ENCODE measurements around the gene LTO1.

The LTO1 gene

DNA sequence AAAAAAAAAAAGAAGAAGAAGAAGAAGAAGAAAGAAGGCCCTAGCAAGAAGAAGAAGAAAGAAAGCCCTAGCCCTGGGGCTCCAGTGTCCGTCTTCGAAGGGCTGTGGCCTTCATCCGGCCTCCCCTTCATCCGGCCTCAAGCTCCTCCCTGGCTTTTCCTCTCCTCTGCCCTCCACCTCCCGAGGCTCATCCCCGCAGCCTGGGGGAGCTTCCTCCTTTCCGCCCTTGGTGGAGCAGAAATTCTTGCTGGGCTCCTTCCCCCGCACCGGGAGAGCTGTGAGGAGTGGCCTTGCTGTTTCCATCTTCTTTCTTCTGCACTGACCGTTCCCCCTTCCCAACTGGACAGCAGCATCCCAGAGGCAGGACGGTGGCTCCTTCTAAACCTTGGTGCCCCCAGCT, 9.5 kb upstream of the LTO1 start:
- Mint-ChIP-seq H3K36me3 (ENCODE audit: insufficient read depth) (no peaks in the 10 kb centered on the region), H3K27me3 (peaks cover 18% of the 10 kb centered on the region), H3K27ac (ENCODE audit: low read depth) (no peak overlapping the region), H3K4me3 (no peak overlapping the region), H3K9me3 (no peaks in the 10 kb centered on the region), H3K4me1 (peaks cover 6% of the 10 kb centered on the region)
- ATAC-seq (replicated peaks; ENCODE audit: extremely low read depth, poor library complexity, severe bottlenecking), result no peak
- DNase-seq (ENCODE audit: low spot score in 2 of 2), result no peak

DNA sequence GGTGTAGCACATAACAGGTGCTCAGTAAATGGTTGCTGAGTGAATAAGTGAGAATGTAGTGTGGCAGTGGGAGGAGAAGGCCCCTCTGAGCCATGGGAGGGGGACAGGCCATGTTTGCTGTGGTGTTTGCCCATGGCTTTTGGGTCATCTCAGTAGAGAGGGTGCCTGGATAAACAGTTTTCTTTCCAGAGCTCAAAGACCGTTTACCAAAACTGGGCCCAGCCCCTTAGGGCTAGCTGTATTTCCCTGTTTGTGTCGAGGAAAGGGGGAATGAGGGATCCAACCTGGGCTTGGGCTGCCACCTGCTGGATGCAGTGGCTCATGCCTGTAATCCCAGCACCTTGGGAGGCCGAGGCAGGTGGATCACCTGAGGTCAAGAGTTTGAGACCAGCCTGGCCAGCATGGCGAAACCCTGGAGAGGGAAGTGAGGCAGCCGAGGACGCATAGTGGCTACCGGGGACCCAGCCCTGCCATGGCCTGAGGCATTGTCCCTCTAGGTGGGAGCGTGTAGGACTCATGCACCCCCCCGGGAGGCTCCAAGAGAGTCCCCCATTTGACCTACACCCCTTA, 8.7 kb upstream of the LTO1 start:
- H3K4me1 Mint-ChIP-seq, result peaks cover 6% of the 10 kb centered on the region
- ATAC-seq (replicated peaks; ENCODE audit: extremely low read depth, poor library complexity, severe bottlenecking), result no peak
- H3K27me3 Mint-ChIP-seq, result peaks cover 10% of the 10 kb centered on the region
- no peak overlapping the region for H3K27ac Mint-ChIP-seq (ENCODE audit: low read depth)
- no peak for DNase-seq (ENCODE audit: low spot score in 2 of 2)
- H3K36me3 Mint-ChIP-seq (ENCODE audit: insufficient read depth), result no peaks in the 10 kb centered on the region
- no peak overlapping the region for H3K4me3 Mint-ChIP-seq
- H3K9me3 Mint-ChIP-seq, result no peaks in the 10 kb centered on the region

DNA sequence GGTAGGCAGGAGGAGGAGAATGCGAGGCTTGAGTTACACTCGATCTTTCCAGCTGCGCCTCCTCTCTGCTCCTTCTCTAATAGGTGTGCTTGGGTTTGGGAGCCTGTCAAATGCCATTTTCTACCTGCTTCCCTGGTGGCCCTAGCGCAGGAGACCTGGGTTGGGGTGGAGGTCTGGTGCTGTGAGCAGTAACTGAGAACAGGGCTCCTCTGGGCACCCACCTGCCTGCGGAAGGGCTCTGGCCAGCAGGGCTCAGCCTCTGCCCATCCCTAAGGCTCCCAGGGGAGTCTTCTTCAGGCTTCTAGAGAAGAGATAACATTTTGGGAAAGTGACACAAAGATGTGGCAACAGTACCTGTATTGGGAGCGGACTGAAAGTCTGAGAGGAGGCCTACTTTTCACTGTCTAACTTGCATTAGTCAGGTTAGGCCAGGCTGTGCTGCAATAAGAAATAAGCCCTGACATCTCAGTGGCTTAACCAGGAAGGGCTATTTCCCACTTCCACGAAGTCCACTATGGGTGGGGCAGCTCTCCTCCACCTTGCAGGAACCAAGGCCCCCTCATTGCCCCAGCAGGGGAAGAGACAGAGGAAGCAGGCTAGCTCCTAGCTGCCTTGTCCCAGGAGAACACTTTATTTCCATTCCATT, 7.7 kb upstream of the LTO1 start:
- Mint-ChIP-seq H3K27ac (ENCODE audit: low read depth) (no peak overlapping the region), H3K9me3 (no peaks in the 10 kb centered on the region), H3K27me3 (no peaks in the 10 kb centered on the region), H3K4me1 (peaks cover 6% of the 10 kb centered on the region), H3K4me3 (no peak overlapping the region), H3K36me3 (ENCODE audit: insufficient read depth) (no peaks in the 10 kb centered on the region)
- no peak for DNase-seq (ENCODE audit: low spot score in 2 of 2)
- no peak for ATAC-seq (replicated peaks; ENCODE audit: extremely low read depth, poor library complexity, severe bottlenecking)

DNA sequence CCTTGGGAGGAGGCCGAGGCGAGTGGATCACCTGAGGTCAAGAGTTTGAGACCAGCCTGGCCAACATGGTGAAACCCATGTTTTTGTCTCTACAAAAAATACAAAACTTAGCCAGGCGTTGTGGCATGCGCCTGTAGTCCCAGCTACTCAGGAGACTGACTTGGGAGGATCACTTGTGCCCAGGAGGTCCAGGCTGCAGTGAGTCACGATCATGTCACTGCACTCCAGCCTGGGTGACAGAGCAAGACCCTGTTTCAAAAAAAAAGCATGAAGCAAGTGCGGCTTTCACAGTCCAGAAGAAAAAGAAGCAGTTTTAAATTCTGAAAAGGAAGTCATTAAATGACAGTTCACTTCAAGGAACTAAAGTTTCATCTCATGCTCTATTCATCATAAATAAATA, 7.1 kb upstream of the LTO1 start:
- no peak overlapping the region for H3K27ac Mint-ChIP-seq (ENCODE audit: low read depth)
- no peaks in the 10 kb centered on the region for H3K36me3 Mint-ChIP-seq (ENCODE audit: insufficient read depth)
- DNase-seq (ENCODE audit: low spot score in 2 of 2) (no peak), ATAC-seq (replicated peaks; ENCODE audit: extremely low read depth, poor library complexity, severe bottlenecking) (no peak)
- no peaks in the 10 kb centered on the region for H3K27me3 Mint-ChIP-seq
- H3K4me1 Mint-ChIP-seq, result peaks cover 6% of the 10 kb centered on the region
- no peaks in the 10 kb centered on the region for H3K9me3 Mint-ChIP-seq
- H3K4me3 Mint-ChIP-seq, result no peak overlapping the region

DNA sequence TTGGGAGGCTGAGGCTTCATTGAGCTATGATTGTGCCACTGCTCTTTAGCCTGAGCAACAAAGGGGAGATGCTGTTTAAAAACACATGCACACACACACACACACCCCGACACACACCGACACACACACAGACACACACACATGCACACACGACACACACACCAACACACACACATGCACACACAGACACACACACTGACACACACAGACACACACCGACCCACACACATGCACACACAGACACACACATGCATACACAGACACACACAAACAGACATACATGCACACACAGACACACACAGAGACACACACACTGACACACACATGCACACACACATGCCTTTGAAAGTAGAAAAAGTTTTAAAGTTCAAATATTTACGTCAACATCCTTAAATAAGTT, 5.5 kb upstream of the LTO1 start:
- ATAC-seq (replicated peaks; ENCODE audit: extremely low read depth, poor library complexity, severe bottlenecking) (no peak), DNase-seq (ENCODE audit: low spot score in 2 of 2) (no peak)
- Mint-ChIP-seq H3K36me3 (ENCODE audit: insufficient read depth) (peaks cover 1% of the 10 kb centered on the region), H3K4me1 (peaks cover 4% of the 10 kb centered on the region), H3K4me3 (no peak overlapping the region), H3K27me3 (no peaks in the 10 kb centered on the region), H3K27ac (ENCODE audit: low read depth) (no peak overlapping the region), H3K9me3 (no peaks in the 10 kb centered on the region)

DNA sequence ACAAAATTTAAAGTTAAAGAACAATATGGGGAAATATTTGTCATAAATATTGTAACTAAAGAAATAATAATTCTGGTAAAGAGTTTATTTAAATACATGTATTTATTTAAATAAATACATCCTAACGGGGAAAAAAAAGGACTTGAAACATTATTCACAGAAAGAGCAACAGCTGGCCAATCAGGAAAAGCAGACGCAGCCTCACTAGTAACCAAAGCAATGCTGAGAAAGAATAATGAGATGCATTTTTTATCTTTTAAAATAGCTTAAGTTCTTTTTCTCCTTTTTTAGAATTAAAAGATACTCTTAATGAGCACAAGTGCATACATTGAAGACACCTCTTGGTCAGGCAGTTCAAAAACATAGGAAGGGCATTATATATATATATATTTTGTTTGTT, 2.6 kb upstream of the LTO1 start:
- ATAC-seq (replicated peaks; ENCODE audit: extremely low read depth, poor library complexity, severe bottlenecking), result no peak
- no peak overlapping the region for H3K27ac Mint-ChIP-seq (ENCODE audit: low read depth)
- no peaks in the 10 kb centered on the region for H3K27me3 Mint-ChIP-seq
- H3K4me3 Mint-ChIP-seq, result no peak overlapping the region
- H3K9me3 Mint-ChIP-seq, result no peaks in the 10 kb centered on the region
- no peak for DNase-seq (ENCODE audit: low spot score in 2 of 2)
- peaks cover 20% of the 10 kb centered on the region for H3K4me1 Mint-ChIP-seq
- peaks cover 18% of the 10 kb centered on the region for H3K36me3 Mint-ChIP-seq (ENCODE audit: insufficient read depth)

DNA sequence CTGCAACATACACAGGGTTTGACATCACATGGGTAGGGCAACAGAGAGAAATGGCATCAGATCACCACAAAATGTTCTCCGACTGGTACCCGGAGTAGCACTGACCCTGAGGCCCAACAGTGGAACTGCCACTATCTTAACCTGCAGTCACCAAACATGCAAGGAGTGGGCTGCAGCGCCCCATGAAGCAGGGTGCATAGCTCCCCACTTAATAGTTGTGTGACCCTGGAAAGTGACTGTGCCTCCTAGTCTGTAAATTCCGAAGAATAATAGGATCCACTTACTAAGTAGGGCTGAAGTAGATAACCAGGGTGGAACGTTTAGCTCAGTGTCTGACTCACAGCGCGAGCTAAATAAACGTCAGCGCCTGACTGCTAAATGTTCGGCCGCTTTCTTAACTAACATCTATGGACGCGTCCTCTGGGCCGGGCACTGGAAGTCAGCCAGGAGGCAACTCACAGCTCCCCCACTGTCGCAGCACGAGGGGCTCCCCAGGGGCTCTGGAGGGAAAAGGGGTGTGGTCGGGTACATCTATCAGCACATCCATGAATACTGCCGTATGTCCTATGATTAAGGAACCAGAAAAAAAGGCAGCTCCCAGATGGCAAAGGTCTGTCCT, 777 bp downstream of the LTO1 start:
- H3K27me3 Mint-ChIP-seq, result no peaks in the 10 kb centered on the region
- peak overlapping the region; percentile 97 for H3K4me3 Mint-ChIP-seq
- peaks cover 21% of the 10 kb centered on the region for H3K36me3 Mint-ChIP-seq (ENCODE audit: insufficient read depth)
- peaks cover 33% of the 10 kb centered on the region for H3K4me1 Mint-ChIP-seq
- ATAC-seq (replicated peaks; ENCODE audit: extremely low read depth, poor library complexity, severe bottlenecking) (no peak), DNase-seq (ENCODE audit: low spot score in 2 of 2) (no peak)
- H3K27ac Mint-ChIP-seq (ENCODE audit: low read depth), result peak overlapping the region; percentile 93
- no peaks in the 10 kb centered on the region for H3K9me3 Mint-ChIP-seq

DNA sequence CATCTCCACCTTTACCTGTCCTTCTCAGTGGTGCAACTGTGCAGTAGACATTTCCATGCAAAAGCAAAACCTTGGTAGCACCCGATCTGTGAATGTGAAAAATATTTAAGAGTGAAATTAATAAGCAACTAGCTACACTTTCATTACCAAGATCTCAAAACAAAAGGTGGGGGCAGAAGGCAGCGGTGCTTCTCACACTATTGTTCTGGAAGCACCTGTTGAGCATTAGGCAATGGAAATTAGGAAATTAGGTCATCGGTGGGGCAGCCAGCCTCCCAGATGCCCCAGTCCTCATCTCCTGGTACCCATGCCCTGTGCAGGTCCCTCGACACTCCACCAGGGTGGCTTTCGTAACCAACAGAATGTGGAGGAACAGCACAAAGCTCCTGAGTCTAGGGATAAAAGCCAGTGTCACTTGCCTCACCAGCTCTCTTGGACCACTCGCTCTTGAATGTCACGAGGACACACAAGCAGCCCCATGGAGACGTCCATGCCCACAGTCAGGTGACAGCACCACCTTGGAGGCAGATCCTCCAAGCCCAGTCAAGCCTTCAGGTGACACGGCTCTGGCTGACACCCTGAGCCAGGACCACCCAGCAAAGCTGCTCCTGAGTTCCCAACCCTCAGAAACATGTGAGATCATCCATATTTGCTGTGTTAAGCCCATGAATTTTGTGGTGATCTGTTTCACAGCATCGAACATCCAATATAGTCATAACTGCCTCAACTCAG, 3.3 kb downstream of the LTO1 start:
- Mint-ChIP-seq H3K4me3 (no peak overlapping the region), H3K27ac (ENCODE audit: low read depth) (no peak overlapping the region), H3K36me3 (ENCODE audit: insufficient read depth) (peaks cover 31% of the 10 kb centered on the region), H3K27me3 (no peaks in the 10 kb centered on the region), H3K9me3 (no peaks in the 10 kb centered on the region), H3K4me1 (peaks cover 39% of the 10 kb centered on the region)
- ATAC-seq (replicated peaks; ENCODE audit: extremely low read depth, poor library complexity, severe bottlenecking) (no peak), DNase-seq (ENCODE audit: low spot score in 2 of 2) (no peak)

DNA sequence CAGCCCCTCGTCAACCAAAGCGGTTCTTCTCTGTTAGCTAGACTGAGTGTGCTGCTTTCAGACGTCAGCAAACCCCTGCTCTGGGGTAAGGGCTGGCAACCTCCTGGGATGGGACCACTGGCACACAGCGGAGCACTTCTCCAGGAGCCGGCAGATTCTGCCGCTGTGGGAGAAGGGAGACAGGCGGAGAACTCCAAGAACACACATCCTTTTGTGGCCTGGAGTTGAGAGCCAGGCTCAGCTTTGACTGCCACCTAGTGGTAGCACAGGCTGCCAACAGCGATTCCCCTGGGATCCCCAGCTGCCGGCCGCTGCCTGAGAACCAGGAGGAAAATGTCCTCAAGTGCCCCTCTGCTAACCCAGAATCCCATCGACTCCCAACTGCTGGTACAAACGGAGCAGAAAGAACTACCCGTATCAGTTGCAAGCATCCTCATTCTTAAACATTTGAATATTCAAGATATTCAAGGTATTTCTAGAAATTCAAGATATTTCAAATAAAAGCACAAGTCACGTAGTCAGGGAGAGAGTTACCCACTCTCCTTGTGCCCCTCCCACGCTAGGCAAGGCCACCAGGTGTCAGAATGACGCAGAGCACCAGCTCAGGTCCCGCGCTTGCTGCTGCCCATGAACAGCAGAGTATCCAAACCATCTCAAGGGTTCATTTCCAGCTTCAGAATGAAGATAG, 4.9 kb downstream of the LTO1 start:
- Mint-ChIP-seq H3K36me3 (ENCODE audit: insufficient read depth) (peaks cover 29% of the 10 kb centered on the region), H3K4me3 (no peak overlapping the region), H3K9me3 (no peaks in the 10 kb centered on the region), H3K27me3 (no peaks in the 10 kb centered on the region), H3K27ac (ENCODE audit: low read depth) (no peak overlapping the region), H3K4me1 (peaks cover 36% of the 10 kb centered on the region)
- DNase-seq (ENCODE audit: low spot score in 2 of 2) (peak; percentile 25 to 36), ATAC-seq (replicated peaks; ENCODE audit: extremely low read depth, poor library complexity, severe bottlenecking) (no peak)

DNA sequence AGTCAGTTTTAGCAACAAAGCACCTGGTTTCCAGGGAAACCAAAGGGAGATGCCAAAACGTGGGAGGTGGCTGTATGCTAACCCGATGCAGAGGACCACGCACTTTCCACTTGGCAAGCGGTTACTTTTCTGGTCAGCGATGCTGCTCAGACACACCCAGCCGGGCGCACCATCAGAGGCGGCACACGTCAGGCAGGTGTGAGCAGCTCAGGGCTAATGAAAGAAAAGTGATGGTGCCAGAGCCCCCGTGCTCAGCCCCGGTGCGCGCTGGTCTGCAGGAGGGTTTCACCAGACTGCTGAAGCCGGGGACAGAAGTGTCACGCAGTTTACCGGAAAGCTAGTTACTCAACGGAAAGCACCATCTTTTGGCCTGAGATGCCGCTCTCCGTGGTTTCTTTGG, 5.7 kb downstream of the LTO1 start:
- no peaks in the 10 kb centered on the region for H3K27me3 Mint-ChIP-seq
- H3K4me1 Mint-ChIP-seq, result peaks cover 30% of the 10 kb centered on the region
- no peaks in the 10 kb centered on the region for H3K9me3 Mint-ChIP-seq
- H3K4me3 Mint-ChIP-seq, result no peak overlapping the region
- H3K36me3 Mint-ChIP-seq (ENCODE audit: insufficient read depth), result peaks cover 28% of the 10 kb centered on the region
- no peak for ATAC-seq (replicated peaks; ENCODE audit: extremely low read depth, poor library complexity, severe bottlenecking)
- H3K27ac Mint-ChIP-seq (ENCODE audit: low read depth), result no peak overlapping the region
- no peak for DNase-seq (ENCODE audit: low spot score in 2 of 2)

DNA sequence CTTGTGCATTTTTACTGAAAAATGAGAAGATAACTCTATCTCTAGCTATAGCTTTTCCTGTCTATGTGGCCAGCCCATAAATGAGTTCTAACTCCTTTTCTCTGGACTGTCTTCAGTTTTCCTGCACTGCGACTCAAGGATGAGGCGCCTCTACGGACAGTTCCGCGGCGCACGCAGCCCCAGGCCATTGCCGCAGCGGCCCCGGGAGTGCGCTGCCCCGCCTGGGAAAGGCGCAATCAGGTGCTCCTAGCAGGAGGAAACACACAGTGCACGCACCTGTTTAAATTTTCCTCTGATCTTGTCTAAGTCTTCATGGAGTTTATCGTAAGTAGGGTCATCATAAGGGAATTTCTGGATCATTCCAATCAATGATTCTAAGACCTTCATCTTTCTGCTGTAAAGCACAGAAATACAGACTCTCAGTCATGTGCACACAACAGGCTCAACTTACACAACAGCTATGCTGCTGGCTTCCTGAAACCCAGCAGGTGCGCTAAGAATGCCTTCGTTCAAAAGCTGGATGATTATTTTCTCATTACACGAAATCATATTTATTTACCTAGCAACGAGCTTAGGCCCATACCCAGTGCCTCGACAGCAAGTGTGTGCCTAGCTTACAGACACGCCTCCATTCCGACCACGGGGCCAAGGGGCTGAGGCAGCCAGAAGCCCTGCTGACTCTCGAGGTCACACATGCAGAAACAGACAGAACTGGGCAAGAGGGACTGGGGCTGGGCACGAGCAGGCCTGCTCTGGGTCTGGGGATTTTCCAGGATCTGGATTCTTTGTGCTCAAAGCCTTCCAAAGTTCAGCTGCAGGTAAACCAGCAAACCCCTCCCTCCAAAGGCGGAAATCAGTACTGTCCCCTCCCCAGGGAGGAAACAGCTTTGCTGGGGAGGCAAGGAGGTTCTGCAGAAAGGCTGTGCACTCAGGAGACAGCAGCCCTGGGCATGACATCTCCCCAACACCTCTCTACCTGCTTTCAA, 7.2 kb downstream of the LTO1 start:
- DNase-seq (ENCODE audit: low spot score in 2 of 2) (no peak), ATAC-seq (replicated peaks; ENCODE audit: extremely low read depth, poor library complexity, severe bottlenecking) (no peak)
- H3K4me1 Mint-ChIP-seq, result peaks cover 20% of the 10 kb centered on the region
- no peaks in the 10 kb centered on the region for H3K27me3 Mint-ChIP-seq
- H3K36me3 Mint-ChIP-seq (ENCODE audit: insufficient read depth), result peaks cover 27% of the 10 kb centered on the region
- H3K9me3 Mint-ChIP-seq, result no peaks in the 10 kb centered on the region
- H3K4me3 Mint-ChIP-seq, result no peak overlapping the region
- H3K27ac Mint-ChIP-seq (ENCODE audit: low read depth), result peak overlapping the region; percentile 35
